Vagina (tissue), 2 donors: ENCODE measurements around the gene AQP10. TPM values are rescaled to one million over a fixed set of nuclear protein-coding genes. Genes with fewer than 3 reads are reported as not detected.
"Not testable (repeated sequence)": the region's sequence is repeated elsewhere in the genome, so short reads cannot be mapped to it uniquely, and the experiment has no call there.

ENCODE experiments used
- DNase-seq, 2 donors: peaks; one replicate each; pipeline ENCODE4 v3.0.0-alpha.2; 2017; ENCODE audit errors: extremely low spot score in 2 of 2
- H3K27ac ChIP-seq: fragments of 200-600 bp; sonication (generic); one replicate; pipeline ENCODE4 v1.5.1; 2019
- H3K27me3 ChIP-seq: fragments of 200-600 bp; sonication (generic); one replicate; pipeline ENCODE4 v1.5.1; 2019
- H3K36me3 ChIP-seq, 2 donors: fragments of 200-600 bp; sonication (generic); one replicate each; pipeline ENCODE4 v1.5.1; 2017 to 2019
- H3K4me1 ChIP-seq: fragments of 200-600 bp; sonication (generic); one replicate; pipeline ENCODE4 v1.5.1; 2019
- H3K4me3 ChIP-seq, 2 donors: fragments of 200-600 bp; sonication (generic); 1 replicate in 1 of 2; 2 replicates in 1 of 2; pipeline ENCODE4 v1.5.1; 2016 to 2019
- H3K9me3 ChIP-seq: fragments of 200-600 bp; sonication (generic); one replicate; pipeline ENCODE4 v1.5.1; 2019
- POLR2A ChIP-seq, 2 donors: fragments of 450-650 bp; IDR thresholded peaks; one replicate each; pipeline ENCODE4 v1.6.1; 2017; ENCODE audit warnings: antibody characterized with exemption in 2 of 2, mild to moderate bottlenecking in 2 of 2, moderate library complexity in 2 of 2
- POLR2AphosphoS5 ChIP-seq, 2 donors: sonication (generic); formaldehyde crosslinking; IDR thresholded peaks; one replicate each; pipeline ENCODE4 v1.9.0; 2017; ENCODE audit warnings: antibody characterized with exemption in 2 of 2, mild to moderate bottlenecking in 2 of 2, low read depth in 1 of 2; ENCODE audit not compliant: insufficient read depth in 1 of 2
- intact Hi-C: fragments of 100-400 bp; cut with DNase I; formaldehyde crosslinking; loops from one replicate; pipeline ENCODE4 v1.15.1; 2023
- total RNA-seq: library from RNA; depleted of rRNA; stranded (reverse); fragments of >200 nt; gene quantifications from one replicate; pipeline ENCODE4 v1.2.3, GENCODE V29; 2016
- TF ChIP-seq, protein P1 (sequence below), 3 experiments: fragments of 450-650 bp in 2 of 3; fragments of 200-600 bp in 1 of 3; sonication (generic) in 1 of 3; IDR thresholded peaks; one replicate each; pipeline ENCODE4 v1.5.1; 2017 to 2019; ENCODE audit warnings: antibody characterized with exemption in 3 of 3, mild to moderate bottlenecking in 2 of 3, moderate library complexity in 2 of 3

Gene AQP10
- total RNA-seq, 1 donor from 2014 or later: not detected

DNA sequence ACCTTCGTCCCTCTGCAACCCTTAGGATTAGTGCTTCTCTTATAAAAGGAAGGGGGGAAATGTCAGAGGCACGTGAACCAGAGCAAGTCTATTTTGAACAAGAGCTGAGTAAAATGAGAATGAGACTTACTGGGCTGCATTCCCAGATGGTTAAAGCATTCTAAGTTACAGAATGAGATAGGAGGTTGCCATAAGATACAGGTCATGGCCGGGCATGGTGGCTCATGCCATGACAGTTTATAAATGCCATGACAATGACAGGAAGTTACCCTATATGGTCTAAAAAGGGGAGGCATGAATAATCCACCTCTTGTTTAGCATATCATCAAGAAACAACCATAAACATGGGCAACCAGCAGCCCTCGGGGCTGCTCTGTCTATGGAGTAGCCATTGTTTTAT is 2.5 kb upstream of the AQP10 start:
- Histone ChIP-seq H3K4me3 (no peak overlapping the region), H3K9me3 (no peaks in the 10 kb centered on the region), H3K27ac (no peak overlapping the region), H3K36me3 (no peaks in the 10 kb centered on the region), H3K27me3 (no peaks in the 10 kb centered on the region), H3K4me1 (no peaks in the 10 kb centered on the region)
- intact Hi-C loops: no loop called here
- no peak for DNase-seq
- TF ChIP-seq POLR2A (IDR thresholded peaks at IDR 0.05) (no peak), POLR2AphosphoS5 (IDR thresholded peaks at IDR 0.05; ENCODE audit: insufficient read depth in 1 of 2, low read depth in 1 of 2) (no peak)
- TF ChIP-seq, protein P1, sequence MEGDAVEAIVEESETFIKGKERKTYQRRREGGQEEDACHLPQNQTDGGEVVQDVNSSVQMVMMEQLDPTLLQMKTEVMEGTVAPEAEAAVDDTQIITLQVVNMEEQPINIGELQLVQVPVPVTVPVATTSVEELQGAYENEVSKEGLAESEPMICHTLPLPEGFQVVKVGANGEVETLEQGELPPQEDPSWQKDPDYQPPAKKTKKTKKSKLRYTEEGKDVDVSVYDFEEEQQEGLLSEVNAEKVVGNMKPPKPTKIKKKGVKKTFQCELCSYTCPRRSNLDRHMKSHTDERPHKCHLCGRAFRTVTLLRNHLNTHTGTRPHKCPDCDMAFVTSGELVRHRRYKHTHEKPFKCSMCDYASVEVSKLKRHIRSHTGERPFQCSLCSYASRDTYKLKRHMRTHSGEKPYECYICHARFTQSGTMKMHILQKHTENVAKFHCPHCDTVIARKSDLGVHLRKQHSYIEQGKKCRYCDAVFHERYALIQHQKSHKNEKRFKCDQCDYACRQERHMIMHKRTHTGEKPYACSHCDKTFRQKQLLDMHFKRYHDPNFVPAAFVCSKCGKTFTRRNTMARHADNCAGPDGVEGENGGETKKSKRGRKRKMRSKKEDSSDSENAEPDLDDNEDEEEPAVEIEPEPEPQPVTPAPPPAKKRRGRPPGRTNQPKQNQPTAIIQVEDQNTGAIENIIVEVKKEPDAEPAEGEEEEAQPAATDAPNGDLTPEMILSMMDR (IDR thresholded peaks at IDR 0.05): no peak

- H3K4me3 ChIP-seq, intact Hi-C loops, H3K27me3 ChIP-seq, H3K36me3 ChIP-seq, H3K9me3 ChIP-seq, DNase-seq, H3K27ac ChIP-seq, H3K4me1 ChIP-seq: not testable (repeated sequence)
These were observed 679 bp downstream of the AQP10 start for GRCh38 chr1:154321609-154321934.

DNA sequence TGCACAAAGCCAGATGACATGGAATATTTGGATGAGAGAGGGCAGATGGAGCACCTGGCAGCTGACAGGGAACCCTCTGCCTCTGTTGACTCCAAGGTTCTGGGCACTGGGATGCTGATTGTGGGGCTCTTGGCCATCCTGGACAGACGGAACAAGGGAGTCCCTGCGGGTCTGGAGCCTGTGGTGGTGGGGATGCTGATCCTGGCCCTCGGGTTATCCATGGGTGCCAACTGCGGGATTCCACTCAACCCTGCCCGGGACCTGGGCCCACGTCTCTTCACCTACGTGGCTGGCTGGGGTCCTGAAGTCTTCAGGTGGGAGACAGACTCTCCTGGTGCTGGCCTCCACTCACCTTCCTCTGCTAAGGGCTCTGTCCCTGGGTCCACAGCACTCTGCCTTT is 2.6 kb downstream of the AQP10 start:
- TF ChIP-seq, protein P1 (IDR thresholded peaks at IDR 0.05): no peak
- Histone ChIP-seq H3K27me3 (no peaks in the 10 kb centered on the region), H3K9me3 (no peaks in the 10 kb centered on the region), H3K36me3 (no peaks in the 10 kb centered on the region), H3K4me3 (no peak overlapping the region), H3K4me1 (peaks cover 26% of the 10 kb centered on the region), H3K27ac (no peak overlapping the region)
- DNase-seq: no peak
- intact Hi-C loops: no loop called here

GRCh38 chr1:154324241-154324640 is 3.3 kb downstream of the AQP10 start:
- TF ChIP-seq POLR2A (IDR thresholded peaks at IDR 0.05) (no peak), POLR2AphosphoS5 (IDR thresholded peaks at IDR 0.05; ENCODE audit: insufficient read depth in 1 of 2, low read depth in 1 of 2) (no peak)
- TF ChIP-seq, protein P1 (IDR thresholded peaks at IDR 0.05): no peak
- no peaks in the 10 kb centered on the region for H3K9me3 ChIP-seq
- no peaks in the 10 kb centered on the region for H3K27me3 ChIP-seq
- peaks cover 32% of the 10 kb centered on the region for H3K4me1 ChIP-seq
- H3K36me3 ChIP-seq: no peaks in the 10 kb centered on the region
- no peak for DNase-seq
- intact Hi-C loops: no loop called here
- H3K27ac ChIP-seq: peak overlapping the region; percentile 98
- peak overlapping the region; percentile 64 to 81 for H3K4me3 ChIP-seq

DNA sequence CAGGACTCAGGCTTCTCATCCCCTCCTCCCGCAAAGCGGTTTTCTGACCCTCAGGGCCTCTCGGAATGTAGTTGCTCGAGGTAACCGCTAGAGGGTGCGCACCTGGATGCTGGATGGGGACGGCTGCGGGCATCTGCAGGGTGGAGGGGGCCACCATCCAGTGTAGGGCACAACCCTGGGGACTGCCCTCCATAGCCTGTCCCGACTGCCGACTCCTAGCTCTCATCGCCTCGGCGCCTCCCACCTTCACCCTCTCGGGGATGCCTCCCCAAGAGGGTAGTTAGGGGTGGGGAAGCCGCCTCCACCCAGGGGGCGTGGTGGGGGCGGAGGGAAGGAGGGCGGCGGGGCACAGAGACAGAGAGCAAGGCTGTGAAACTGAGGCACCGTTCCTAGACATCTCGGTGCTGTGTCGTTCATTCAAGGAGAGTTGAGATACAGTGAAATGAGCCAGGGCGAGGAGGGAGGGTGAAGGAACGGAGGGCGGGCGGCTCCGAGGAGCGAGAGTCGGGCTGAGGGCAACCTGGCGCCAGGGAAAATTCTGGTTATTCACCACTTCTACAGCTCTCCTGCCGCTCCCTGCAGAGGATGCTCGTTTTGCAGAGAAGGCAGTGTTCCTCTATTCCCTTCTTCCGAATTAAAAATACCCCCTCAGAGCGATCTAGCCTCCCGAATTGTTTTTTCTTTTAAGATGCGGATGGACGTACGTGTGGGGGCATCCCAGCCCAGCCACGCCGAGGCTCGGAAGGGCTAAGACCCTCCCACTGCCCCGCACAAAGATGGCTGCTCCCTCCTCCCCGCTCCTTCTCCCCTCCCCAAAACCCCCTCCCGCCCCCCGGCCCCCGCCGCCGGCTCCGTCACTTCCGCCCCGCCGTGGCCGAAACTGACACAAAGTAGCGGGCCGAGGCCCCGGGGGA is 4.0 kb downstream of the AQP10 start, which contains the start of gene ATP8B2:
ATP8B2 (plus strand) TSS at position 857 of the 914 bp plus-strand sequence. CDS start 2,617 bp downstream, outside the sequence.
- TF ChIP-seq, protein P1 (IDR thresholded peaks at IDR 0.05): peak; percentile 72 to 93 (median 78)
- TF ChIP-seq POLR2A (IDR thresholded peaks at IDR 0.05) (no peak), POLR2AphosphoS5 (IDR thresholded peaks at IDR 0.05; ENCODE audit: insufficient read depth in 1 of 2, low read depth in 1 of 2) (peak in 1 of 2 donors; percentile 74)
- intact Hi-C loops: loop anchor here (5.0 kb wide), 2 partner anchors 82 to 677 kb away; partner anchors contain the start of genes IL6R and ZBTB7B
- H3K4me1 ChIP-seq: peaks cover 39% of the 10 kb centered on the region

More for the DNA sequence above, 4.0 kb downstream of the AQP10 start, which contains the start of gene ATP8B2:
- H3K4me3 ChIP-seq: peak within 1 kb of the TSS; percentile 64 to 81
- H3K27ac ChIP-seq: peak within 1 kb of the TSS; percentile 98
- DNase-seq: no peak
- H3K27me3 ChIP-seq: no peaks in the 10 kb centered on the region
- H3K36me3 ChIP-seq: no peaks in the 10 kb centered on the region
- no peaks in the 10 kb centered on the region for H3K9me3 ChIP-seq
